GM18526 (cell line): Measurements from ENCODE around the gene MST1R.

Source experiments
- POLR2A ChIP-seq: IDR thresholded peaks from 3 replicates; pipeline ENCODE4 v1.6.1; 2011; ENCODE audit not compliant: insufficient read length; ENCODE audit errors: extremely low read depth

MST1R gene

DNA sequence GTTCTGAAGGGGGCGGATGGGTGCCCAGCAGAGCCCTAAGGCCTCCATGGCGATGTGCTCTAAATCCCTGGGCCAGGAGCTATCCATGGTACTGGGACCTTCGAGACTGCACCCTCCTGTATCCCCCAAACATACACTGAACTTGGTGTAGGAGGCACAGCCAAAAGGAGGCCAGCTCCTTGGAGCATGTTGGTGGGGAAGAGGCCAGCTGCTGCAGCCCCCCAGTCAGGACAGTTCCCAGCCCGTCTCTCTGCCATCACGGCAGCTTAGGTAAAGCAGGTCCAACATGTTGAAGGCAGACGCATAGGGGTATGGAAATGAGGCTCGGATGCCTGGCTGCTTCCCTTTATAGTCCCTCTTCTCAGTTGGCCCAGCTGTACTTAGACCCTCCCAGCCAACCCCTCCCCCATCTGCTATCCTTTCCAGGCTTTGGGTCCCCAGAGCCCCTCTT is 35.8 kb downstream of the MST1R start:
- TF ChIP-seq POLR2A: no peak

DNA sequence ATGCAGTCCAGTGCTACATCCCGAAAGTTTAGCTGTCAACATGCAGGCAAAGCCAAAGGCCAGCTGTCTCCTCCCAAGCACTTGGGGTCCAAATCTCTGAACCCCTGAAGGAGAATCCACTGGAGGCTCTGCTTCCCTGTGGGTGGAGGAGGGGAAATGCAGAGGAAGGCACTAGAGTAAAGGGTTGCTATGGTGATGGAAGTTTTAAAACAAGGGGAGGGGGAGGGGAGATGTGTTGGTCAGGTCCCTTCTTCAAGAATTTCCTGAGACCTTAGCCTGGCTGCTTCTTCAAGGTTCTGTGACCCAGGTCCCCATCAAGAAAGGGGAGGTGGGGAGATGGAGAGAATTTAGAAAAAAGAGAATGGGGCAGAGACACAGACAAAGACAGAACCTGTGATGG is 36.3 kb downstream of the MST1R start:
- TF ChIP-seq POLR2A: no peak

DNA sequence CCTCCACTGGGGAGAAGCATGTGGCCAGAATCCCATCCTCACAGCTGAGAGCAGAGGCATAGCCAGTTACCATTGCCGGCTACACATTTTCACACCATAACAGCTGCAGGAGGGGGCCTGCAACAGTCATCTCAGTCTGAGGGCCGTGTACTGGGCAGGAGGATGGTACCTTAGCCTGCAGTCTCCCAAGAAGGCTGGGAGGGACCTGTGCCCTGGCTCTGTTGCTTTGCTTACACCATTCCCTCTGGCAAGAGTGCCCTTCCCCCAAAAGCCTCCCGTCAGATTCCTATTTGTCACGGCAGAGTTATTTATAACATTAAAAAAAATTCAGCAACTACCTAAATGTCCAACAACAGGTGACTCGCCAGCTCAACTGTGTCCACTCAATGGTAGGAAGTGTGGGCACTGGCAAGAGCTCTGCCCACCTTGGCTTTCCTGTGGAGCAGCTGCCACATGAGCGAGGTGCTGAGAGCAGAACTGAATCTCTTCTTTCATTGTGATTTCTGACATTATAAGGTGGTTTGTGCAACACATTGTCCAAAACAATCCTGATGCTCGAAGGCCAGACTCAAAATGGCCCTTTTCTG is 38.4 kb downstream of the MST1R start:
- TF ChIP-seq POLR2A: no peak

DNA sequence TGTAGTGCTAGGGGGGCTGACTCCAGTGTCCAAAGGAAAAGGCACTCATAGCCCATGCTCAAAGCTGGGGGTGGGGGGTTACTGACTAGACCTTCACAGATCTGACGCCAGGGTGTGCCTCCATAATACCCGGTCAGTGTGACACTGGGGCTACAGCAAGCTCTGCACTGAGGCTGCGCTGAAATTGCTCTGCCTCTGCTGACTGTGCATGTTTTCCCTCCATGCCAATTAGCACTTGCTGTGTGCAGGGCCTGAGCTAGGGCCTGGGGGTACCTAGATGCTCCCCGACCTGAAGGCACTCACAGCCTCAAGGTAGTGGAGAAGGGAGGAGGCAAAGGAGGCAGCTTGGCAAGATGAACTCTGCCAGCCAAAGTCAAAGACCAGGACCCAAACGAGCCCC is 39.2 kb downstream of the MST1R start:
- no peak for TF ChIP-seq POLR2A

DNA sequence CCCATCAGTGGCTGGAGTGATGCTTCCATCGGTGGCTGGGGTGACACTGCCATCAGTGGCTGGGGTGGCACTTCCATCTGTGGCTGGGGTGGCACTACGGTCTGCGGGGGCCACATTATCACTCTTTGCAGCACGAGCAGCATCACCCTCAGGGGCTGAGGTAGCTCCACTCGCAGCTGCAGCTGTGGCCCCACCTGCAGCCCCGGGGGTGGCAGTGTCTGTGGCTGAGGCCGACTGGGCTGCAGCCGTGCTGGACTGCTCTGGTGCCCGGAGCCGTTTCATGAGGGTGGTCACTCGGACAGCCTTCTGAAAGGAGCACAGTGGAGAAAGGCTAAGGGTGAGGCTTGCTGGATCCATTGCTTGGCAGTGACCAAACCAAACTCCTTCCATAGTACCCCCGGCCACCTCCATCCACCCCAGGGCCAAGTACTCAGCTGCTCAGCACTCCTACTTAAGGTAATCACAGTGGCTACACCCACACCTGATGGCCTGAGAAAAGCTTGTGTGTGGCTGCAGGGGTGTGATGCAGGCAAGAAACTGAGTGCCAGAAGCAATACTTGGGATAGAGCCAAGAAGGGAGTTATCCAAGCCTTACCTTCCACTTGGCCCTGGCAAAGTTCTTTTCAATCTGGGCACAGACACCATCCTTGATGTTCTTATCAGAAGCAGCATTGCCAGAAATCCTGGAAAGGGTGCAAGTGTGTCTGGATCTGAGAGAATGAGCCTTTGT is 43.9 kb downstream of the MST1R start:
- TF ChIP-seq POLR2A: no peak

DNA sequence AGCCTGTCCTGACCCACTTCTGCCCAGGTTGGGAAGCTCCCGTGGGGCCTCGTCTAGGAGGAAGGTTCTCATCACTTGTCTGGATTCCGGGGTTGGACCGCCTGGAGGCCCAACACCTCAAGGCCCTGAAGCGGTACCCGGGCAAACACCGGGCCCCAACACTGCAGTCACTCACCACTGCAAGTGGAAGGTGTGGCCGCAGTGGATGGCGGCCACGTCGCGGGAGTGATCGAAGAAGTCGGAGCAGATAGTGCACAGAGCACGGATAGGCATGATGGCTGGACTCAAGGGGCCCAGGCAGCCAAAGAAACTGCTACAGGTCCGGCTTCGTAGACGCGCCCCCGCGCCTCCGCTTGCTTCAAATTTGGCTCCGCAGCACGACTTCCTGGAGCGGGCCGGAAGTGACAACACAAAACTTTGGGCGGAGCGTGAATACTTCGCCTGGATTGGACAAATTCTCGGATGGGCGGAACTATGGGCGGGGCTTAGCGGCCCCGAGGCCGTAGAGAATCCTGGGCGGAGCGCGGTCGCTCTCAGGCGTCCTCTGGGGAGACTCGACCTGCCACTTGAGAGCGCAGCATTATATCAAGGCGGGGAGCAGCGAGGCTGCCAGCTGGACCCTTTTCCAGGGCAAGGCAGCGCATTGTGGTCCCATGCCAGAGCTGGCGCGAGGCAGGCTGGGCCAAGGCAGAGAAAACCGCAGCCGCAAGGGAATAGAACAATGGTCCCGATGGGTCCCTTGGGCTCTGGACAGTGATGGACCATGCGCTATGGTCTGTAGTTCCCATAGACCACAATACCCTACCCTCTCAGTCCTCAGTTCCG is 47.3 kb downstream of the MST1R start, which contains the start of gene TRAIP:
Gene TRAIP (minus strand): TSS at position 384 of the 825 bp plus-strand sequence. CDS start 111 bp downstream, at position 273.
- peak; percentile 78 for TF ChIP-seq POLR2A

DNA sequence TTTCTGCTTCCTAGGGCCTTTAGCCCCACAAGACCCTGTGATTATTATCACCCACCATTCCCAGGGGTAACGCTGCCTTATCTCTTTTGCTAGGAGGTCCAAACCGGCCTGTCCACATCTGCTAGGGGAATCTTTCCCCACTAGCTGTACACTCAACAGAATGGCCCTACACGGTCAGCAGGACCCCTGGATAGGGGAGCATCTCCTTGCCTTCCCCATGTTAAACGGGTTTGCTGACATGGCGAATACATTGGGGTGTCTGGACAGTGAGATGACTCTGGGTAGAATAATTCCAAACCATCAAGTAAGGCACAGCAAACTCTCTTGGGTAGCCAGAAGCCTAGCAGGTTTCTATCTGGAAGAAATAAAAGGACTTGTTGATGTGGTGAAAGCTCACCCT is 48.0 kb downstream of the MST1R start:
- TF ChIP-seq POLR2A: no peak

DNA sequence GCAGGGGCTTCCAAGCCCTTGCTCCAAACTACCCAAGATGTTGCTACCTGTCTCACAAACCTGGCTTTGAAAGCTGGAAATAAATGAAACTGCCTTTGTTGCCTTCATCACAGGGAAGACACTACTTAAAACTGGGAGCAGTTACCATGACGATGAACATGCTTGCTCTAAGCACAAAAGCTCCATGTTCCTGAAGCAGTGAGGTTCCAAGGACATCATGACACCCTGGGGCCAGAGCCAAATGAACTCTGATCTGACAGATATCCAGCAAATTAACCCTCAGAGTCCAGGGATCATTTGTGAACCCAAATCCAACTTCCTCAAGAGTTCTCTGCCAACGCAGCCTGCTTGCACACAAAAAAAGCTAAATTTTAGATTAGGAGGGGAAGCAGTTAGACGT is 58.0 kb downstream of the MST1R start:
- no peak for TF ChIP-seq POLR2A

DNA sequence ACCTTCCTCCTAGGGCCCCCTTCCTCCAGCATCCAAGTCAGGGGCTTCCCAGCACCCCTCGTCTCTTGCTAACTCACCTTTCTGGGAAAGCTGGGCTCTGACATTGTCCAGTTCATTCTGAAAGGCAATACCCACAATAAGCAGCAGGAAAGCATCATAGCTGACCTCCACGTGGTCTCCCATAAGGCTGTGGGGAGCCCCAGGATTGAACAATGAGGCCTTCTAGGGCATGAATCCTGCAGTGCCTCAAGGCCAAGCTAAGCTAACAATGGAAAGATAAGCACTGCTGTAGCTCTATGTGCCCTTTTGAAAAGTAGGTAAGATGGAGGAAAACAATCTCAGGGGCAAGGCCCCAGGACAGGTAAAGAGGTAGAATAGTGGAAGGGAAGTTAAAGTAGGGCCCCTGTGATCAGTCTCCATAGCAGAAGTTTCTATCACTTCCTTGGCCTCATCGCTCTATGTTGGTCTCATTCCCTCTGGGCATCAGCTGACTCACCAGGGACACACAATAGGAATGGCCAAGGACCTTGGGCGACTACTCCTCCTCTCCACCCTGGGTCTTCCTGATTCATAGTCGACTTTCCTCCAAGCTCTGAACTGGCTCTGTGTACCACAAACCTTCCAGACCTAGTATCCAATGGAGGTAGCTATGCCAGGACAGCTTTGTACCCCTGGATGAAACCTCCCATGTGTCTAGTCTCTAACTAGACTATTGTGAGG is 59.0 kb downstream of the MST1R start:
- no peak for TF ChIP-seq POLR2A

DNA sequence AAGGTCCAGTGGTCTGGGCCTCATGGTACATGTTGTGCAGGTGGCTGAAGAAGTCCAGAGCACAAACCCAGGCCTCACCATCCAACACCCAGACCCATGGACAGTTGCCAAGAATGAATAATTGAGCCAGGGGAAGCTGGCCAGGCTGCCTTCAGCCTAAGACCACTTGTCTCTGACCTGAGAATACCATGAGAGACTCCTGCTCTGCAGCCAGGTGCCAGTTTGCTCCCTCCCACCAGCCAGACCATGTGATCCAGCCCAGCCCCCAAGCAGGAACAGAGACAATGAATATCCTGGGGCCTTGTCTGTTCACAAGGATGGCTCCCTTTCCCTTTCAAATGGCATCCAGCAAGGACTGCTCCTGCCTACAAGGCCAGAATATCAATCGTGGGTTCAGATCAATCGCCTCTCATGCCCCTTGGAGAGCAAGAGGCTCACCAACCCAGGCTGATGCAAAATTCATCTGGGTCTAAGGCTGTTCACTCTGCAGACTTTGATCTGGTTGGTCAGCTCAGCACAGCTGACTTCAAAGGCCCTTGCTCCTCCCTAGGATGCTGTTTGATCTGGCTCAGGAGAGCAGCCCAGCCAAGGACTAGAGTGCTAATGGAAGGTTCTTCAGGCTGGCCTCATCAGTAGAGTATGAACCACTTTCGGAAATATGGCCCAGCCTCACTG is 60.7 kb downstream of the MST1R start:
- TF ChIP-seq POLR2A: no peak

DNA sequence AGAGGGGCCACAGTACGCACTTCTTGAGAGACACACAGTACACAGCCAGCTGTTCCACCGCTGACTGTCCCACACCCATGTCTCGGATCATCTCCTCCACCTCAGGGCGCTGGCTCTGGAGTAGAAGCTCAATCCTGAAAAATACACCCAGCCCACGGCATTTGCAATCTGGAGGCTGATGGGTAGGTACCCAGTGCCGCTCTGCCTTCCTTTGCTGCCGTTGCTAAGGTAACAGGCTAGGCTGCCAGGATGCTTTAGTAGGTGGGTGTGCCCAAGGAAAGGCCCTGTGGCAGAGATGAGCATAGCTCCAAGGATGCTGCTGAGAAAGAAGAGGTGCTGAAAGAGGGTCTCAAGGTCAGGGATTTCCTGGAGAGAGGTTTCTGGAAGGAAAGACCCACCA is 61.9 kb downstream of the MST1R start:
- no peak for TF ChIP-seq POLR2A

DNA sequence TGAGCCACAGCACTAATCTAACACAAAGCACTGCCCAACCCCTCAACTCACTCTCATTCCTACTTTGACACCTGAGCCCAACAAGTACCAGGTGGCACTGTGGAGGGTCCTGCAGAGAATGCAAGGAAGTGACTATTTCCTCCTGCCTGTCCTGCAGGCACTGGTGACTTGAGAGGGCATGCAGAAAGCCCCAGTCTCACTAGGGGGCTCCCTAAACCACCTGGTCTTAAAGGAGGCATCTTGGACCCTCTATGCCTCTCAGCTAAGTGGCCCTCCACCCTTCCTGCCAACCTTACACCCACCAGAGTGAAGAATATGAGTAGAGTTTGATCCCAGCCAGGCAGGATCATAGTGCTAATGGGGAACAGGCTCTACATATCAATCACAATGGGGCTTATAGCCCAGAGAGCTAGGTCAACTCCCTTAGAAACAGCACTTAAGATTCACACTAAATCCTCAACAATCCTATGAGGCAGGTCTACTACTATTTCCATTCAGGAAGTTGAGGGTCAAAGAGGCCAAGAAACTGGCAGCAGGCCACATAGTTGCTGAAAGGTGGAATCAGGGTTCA is 62.5 kb downstream of the MST1R start:
- no peak for TF ChIP-seq POLR2A

DNA sequence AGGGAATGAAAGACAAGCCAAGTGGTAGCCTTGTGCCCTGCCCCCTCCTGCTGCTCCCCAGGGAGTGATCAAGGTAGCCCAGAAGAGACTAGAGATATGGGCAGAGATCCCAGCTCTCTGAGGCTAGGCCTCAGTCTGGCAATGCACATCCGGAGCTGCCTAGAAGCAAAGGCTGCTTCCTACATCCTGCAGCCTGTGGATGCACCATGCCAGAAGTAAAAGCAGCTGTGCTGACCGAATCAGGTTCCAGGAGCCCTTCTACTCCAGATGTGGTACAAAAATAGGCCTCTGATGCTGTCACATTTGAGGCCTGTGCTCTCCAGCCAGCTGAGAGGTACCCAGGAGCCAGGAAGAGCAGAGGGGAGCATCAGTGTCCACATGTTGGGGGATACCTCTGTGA is 63.3 kb downstream of the MST1R start:
- TF ChIP-seq POLR2A: no peak

DNA sequence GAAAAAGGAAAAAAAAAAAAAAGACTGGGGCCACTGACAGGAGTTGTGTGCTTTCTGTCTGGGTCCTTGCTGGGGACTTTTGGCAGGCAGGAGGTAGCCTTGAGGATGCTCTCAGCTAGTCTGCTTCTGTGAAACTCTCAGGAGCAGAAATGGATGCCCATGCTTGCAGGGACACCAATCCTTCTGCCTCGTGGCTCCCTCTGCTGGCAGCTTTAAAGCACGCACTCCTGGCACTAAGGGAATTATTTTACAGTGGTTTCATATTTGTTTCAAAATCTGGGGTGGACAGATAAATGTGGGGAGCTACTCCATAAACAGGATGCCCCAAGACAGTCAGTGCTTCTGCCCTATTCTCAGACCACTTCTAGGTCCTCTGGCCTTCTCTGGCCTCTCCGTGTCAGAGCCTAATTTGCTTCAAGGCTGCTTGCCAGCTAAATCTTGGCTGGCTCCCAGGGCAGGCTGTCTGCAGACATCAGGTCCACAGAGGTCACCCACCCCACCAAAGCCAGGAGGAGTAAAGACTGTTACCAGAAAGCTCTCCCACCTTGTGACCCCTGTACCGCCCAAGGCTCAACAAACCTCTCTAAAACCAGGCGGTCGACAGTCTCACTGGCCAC is 64.4 kb downstream of the MST1R start:
- TF ChIP-seq POLR2A: no peak
